Mucosa of descending colon (tissue), 3 donors: ENCODE data around the gene TENM4. TPM values are rescaled to one million over a fixed set of nuclear protein-coding genes. Genes with fewer than 3 reads are reported as not detected.

ENCODE experiments used
- ATAC-seq: fragments of 200-7000 bp; cut with Tn5 transposase; one replicate; pipeline ENCODE4 v1.9.1; 2020; ENCODE audit warnings: mild to moderate bottlenecking, moderate library complexity
- DNase-seq, 3 donors: peaks; one replicate each; pipeline ENCODE4 v3.0.0-alpha.2; 2020
- H3K36me3 ChIP-seq: fragments of 200-600 bp; one replicate; pipeline ENCODE4 v1.8.0; 2021; ENCODE audit warnings: low read depth, mild to moderate bottlenecking
- H3K4me1 ChIP-seq: fragments of 200-600 bp; one replicate; pipeline ENCODE4 v1.8.0; 2021; ENCODE audit warnings: low read depth, mild to moderate bottlenecking
- H3K4me3 ChIP-seq: fragments of 200-600 bp; one replicate; pipeline ENCODE4 v1.8.0; 2021; ENCODE audit warnings: mild to moderate bottlenecking
- H3K9me3 ChIP-seq: fragments of 200-600 bp; one replicate; pipeline ENCODE4 v1.8.0; 2021; ENCODE audit warnings: mild to moderate bottlenecking
- intact Hi-C, 2 donors: fragments of 100-400 bp; cut with DNase I in 1 of 2; cut with micrococcal nuclease in 1 of 2; formaldehyde crosslinking; loops; one replicate each; pipeline versions ENCODE4 v1.11.0 to v1.11.1; 2022; cut with DNase I, micrococcal nuclease
- total RNA-seq, 3 donors: library from RNA; stranded (reverse); fragmentation: NEBNext Ultra II Directional in 2 of 3; extraction: Animal tissue kit (Norgen Biotek cat#: 25700) in 2 of 3; gene quantifications; one replicate each; pipeline versions ENCODE4 v1.2.1 to v1.2.4, GENCODE V29; 2021 to 2023
- TF ChIP-seq, protein P1 (sequence below): fragments of 200-600 bp; IDR thresholded peaks from one replicate; pipeline ENCODE4 v1.8.0; 2022; ENCODE audit warnings: antibody characterized with exemption, mild to moderate bottlenecking
- donor health status: DM: no; HTN: no; CAD: no; lungs with moderate emphysema.
- donor health status: DM: no; HTN: no; CAD: no.
- donor health status: DM: no; HTN: yes; CAD: no.

TENM4 gene
- total RNA-seq, 3 donors from 2014 or later, result 0.70 to 1.6 (median 1.2) TPM

DNA sequence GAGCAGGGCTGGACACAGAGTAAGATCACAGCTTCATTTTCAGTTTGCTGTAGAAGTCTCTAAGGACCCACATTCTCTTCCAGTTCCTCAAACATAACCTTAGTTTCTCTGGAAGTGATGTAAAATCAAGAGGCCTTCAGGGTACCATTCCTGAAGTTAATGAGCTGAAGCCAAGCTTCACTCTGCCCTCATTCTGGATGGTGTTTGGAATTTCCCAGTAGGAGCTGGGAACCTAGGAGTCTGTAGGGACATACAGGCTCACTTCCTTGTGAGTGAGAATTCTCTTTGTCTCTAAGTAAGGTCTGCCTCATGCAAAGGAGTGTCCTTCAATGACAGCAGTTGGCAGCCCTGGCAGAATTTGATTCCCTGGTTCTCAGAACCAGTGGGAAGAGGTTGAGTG lies 723.8 kb downstream of the TENM4 start:
- TF ChIP-seq, protein P1, sequence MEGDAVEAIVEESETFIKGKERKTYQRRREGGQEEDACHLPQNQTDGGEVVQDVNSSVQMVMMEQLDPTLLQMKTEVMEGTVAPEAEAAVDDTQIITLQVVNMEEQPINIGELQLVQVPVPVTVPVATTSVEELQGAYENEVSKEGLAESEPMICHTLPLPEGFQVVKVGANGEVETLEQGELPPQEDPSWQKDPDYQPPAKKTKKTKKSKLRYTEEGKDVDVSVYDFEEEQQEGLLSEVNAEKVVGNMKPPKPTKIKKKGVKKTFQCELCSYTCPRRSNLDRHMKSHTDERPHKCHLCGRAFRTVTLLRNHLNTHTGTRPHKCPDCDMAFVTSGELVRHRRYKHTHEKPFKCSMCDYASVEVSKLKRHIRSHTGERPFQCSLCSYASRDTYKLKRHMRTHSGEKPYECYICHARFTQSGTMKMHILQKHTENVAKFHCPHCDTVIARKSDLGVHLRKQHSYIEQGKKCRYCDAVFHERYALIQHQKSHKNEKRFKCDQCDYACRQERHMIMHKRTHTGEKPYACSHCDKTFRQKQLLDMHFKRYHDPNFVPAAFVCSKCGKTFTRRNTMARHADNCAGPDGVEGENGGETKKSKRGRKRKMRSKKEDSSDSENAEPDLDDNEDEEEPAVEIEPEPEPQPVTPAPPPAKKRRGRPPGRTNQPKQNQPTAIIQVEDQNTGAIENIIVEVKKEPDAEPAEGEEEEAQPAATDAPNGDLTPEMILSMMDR, result no peak
- Histone ChIP-seq H3K4me1 (no peaks in the 10 kb centered on the region), H3K9me3 (no peaks in the 10 kb centered on the region), H3K36me3 (no peaks in the 10 kb centered on the region), H3K4me3 (no peak overlapping the region)
- intact Hi-C loops, result no loop called here
- no peak for ATAC-seq
- no peak for DNase-seq

DNA sequence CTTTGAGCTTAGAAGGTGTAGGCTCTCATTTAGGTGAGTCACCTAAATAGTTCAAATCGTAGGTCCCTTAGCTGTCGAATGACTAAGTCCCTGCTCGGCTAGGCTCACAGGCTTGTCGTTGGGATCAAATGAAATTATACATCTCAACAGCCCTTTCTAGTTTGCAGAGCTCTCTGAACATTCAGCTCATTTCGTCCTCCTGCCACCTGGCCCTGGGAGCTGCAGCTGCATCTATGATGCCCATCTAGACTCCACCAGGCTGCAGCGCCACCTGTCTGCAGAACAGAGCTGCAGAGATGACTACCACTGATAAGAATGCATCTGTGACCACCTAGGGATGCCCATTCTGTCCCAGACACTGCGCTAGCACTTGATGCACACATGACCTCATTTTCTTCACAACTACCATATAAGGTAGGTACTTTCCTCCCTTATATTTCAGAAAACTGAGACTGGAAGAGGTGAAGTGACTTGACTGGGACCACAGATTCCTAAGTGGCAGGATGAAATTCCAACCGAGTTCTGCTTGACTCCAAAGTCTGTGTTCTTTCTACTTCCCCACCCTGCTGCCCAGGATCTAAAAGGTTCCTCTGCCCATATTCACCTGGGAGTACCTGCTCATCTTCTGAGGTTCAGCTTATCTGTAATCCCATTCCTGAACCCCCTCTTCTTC lies 725.1 kb downstream of the TENM4 start:
- Histone ChIP-seq H3K36me3 (no peaks in the 10 kb centered on the region), H3K4me1 (no peaks in the 10 kb centered on the region), H3K9me3 (no peaks in the 10 kb centered on the region), H3K4me3 (no peak overlapping the region)
- intact Hi-C loops, result no loop called here
- DNase-seq (peak in 2 of 3 donors; percentile 79 to 82), ATAC-seq (peak; percentile 84)
- TF ChIP-seq, protein P1, result peak; percentile 65

DNA sequence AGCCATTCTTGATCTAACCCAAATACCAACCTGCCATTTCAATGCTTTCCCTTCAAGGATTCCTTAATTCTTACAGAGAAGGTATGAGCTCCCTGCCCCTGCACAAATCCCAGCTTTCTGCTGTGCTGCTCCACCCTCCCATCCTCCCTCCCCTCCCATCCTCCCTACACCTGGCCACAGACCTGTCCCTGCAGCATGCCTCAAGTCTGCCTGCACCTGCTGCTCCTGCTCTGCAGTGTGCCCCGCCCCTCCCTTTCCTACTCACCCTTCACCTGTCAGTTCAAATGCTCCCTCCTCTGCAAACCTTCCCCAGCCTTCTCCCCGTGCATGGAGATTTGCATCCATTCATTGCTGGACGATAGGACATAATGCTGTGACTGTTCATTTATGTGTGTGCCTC lies 726.3 kb downstream of the TENM4 start:
- intact Hi-C loops, result no loop called here
- DNase-seq, result peak in 2 of 3 donors; percentile 19 to 24

DNA sequence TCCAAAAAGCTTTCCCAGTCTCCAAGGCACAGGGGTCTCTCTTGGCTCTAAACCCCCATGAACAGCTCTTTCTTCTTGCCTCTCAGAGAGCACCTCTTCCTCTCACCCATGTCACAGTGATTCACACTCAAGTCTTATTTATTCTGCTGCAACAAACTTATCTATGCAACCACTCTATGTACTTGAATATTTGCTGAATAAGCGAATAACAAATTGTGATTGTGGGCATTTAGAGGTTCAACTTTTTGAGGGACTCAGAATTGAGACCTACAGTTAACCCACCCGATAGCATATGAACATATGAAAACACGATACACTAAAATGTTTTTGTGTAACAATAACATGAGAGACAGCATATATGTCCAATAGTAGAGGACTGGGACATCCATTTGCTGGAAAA lies 729.1 kb downstream of the TENM4 start:
- H3K4me1 ChIP-seq, result no peaks in the 10 kb centered on the region
- ATAC-seq (no peak), DNase-seq (no peak)
- TF ChIP-seq, protein P1, result no peak
- no peaks in the 10 kb centered on the region for H3K9me3 ChIP-seq
- no peak overlapping the region for H3K4me3 ChIP-seq
- no peaks in the 10 kb centered on the region for H3K36me3 ChIP-seq
- intact Hi-C loops, result no loop called here

More for the DNA sequence above, 726.3 kb downstream of the TENM4 start:
- no peak overlapping the region for H3K4me3 ChIP-seq
- H3K9me3 ChIP-seq, result no peaks in the 10 kb centered on the region
- no peaks in the 10 kb centered on the region for H3K4me1 ChIP-seq
- no peaks in the 10 kb centered on the region for H3K36me3 ChIP-seq
- TF ChIP-seq, protein P1, result no peak
- peak; percentile 72 for ATAC-seq

DNA sequence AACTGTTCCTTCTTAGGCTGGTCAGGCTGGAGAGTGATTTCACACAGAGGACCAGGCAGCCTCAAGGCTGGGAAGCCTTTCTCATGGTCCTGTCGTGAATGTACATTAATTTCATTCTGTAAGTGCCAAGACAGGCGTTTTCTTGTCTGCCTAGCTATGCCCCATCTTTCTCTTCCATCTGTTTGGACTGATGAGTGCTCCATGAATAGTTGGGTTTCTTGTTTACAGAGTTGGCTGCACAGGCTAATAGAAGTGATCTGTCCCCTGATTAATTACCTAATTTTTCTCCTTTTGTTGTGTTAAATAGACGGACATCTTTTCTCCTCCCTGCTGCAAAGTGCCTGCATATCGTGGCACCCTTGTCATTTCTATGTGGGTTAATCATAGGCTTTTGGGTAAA lies 730.4 kb downstream of the TENM4 start:
- H3K9me3 ChIP-seq, result no peaks in the 10 kb centered on the region
- H3K4me3 ChIP-seq, result no peak overlapping the region
- ATAC-seq, result no peak
- no peaks in the 10 kb centered on the region for H3K36me3 ChIP-seq
- intact Hi-C loops, result no loop called here
- TF ChIP-seq, protein P1, result no peak
- DNase-seq, result no peak
- no peaks in the 10 kb centered on the region for H3K4me1 ChIP-seq
